RWPE1 (cell line): ENCODE results near the gene KCNH8.

ENCODE experiments used
- CTCF ChIA-PET: fragments of 350-600 bp; sonication (Branson Sonifier 250); formaldehyde crosslinking; extraction: SDS; loops from one replicate; lab custom pipeline; 2021; lab: Yijun Ruan, JAX
- POLR2A ChIA-PET: fragments of 400-600 bp; formaldehyde crosslinking; extraction: SDS; loops from one replicate; lab custom pipeline; 2020; ENCODE audit warnings: antibody characterized with exemption; ENCODE audit not compliant: low non-redundant PET; lab: Yijun Ruan, JAX
- DNase-seq: peaks from one replicate; pipeline ENCODE4 v3.0.0; 2012; ENCODE audit warnings: low spot score
- H3K27ac ChIP-seq: fragments of 450-650 bp; 2 replicates; pipeline ENCODE4 v1.5.1; 2017
- CTCF ChIP-seq: fragments of 450-650 bp; conservative IDR thresholded peaks from 2 replicates; pipeline ENCODE4 v1.5.1; 2017; ENCODE audit warnings: low read depth, mild to moderate bottlenecking

KCNH8 gene

GRCh38 chr3:19574268-19574667 lies 426.0 kb downstream of the KCNH8 start:
- H3K27ac ChIP-seq: no peak overlapping the region
- ChIA-PET CTCF (no interaction called here), POLR2A (no interaction called here)
- no peak for TF ChIP-seq CTCF
- DNase-seq: no peak

- DNase-seq: no peak
- CTCF ChIA-PET: no interaction called here
- no peak overlapping the region for H3K27ac ChIP-seq
- no peak for TF ChIP-seq CTCF
- POLR2A ChIA-PET: no interaction called here
Measured at GRCh38 chr3:19576343-19576742, 428.0 kb downstream of the KCNH8 start.
